Measurements from ENCODE around the gene RAC2.

Gene RAC2

GRCh38 chr22:37228106-37229011 lies 15.7 kb downstream of the RAC2 start:
- no peak overlapping the region for H3K4me3 ChIP-seq (ENCODE audit: low read depth, low read length)
- no peak for TF ChIP-seq CTCF (IDR thresholded peaks at IDR 0.05; ENCODE audit: low read depth, low read length)

- H3K4me3 ChIP-seq (ENCODE audit: low read depth, low read length): no peak overlapping the region
- TF ChIP-seq CTCF (IDR thresholded peaks at IDR 0.05; ENCODE audit: low read depth, low read length): no peak
Observed at GRCh38 chr22:37226514-37226913, 17.6 kb downstream of the RAC2 start.

- H3K4me3 ChIP-seq (ENCODE audit: low read depth, low read length): no peak overlapping the region
- no peak for TF ChIP-seq CTCF (IDR thresholded peaks at IDR 0.05; ENCODE audit: low read depth, low read length)
Observed at GRCh38 chr22:37226087-37226486, 18.0 kb downstream of the RAC2 start.

GRCh38 chr22:37225481-37225880 lies 18.6 kb downstream of the RAC2 start:
- H3K4me3 ChIP-seq (ENCODE audit: low read depth, low read length): no peak overlapping the region
- TF ChIP-seq CTCF (IDR thresholded peaks at IDR 0.05; ENCODE audit: low read depth, low read length): no peak

- TF ChIP-seq CTCF (IDR thresholded peaks at IDR 0.05; ENCODE audit: low read depth, low read length): no peak
- no peak overlapping the region for H3K4me3 ChIP-seq (ENCODE audit: low read depth, low read length)
Observed at GRCh38 chr22:37224757-37225420, 19.2 kb downstream of the RAC2 start.

- no peak for TF ChIP-seq CTCF (IDR thresholded peaks at IDR 0.05; ENCODE audit: low read depth, low read length)
- H3K4me3 ChIP-seq (ENCODE audit: low read depth, low read length): no peak overlapping the region
Observed at GRCh38 chr22:37223965-37224551, 20.0 kb downstream of the RAC2 start.
